Progenitor cell of endocrine pancreas (in vitro differentiated cells): ENCODE results near the gene CHMP1A. TPM values are rescaled to one million over a fixed set of nuclear protein-coding genes. Genes with fewer than 3 reads are reported as not detected.
A peak's percentile ranks its signal among the peaks of the same experiment; 100 is the strongest.
"Not testable (repeated sequence)": the region's sequence is repeated elsewhere in the genome, so short reads cannot be mapped to it uniquely, and the experiment has no call there.

ENCODE experiments used
- DNase-seq: peaks from one replicate; pipeline ENCODE4 v3.0.0; 2021; ENCODE audit warnings: low spot score; ENCODE audit not compliant: unreplicated experiment
- H3K27ac Mint-ChIP-seq: 2 replicates; pipeline ENCODE4 v1.8.0; 2021; ENCODE audit warnings: mild to moderate bottlenecking, moderate library complexity, mixed read lengths
- H3K27me3 Mint-ChIP-seq: 2 replicates; pipeline ENCODE4 v1.8.0; 2021; ENCODE audit warnings: mixed read lengths
- H3K36me3 Mint-ChIP-seq: 2 replicates; pipeline ENCODE4 v1.8.0; 2022; ENCODE audit warnings: mixed read lengths; ENCODE audit not compliant: insufficient read depth
- H3K4me1 Mint-ChIP-seq: 2 replicates; pipeline ENCODE4 v1.8.0; 2021; ENCODE audit warnings: low read depth, mixed read lengths
- H3K4me3 Mint-ChIP-seq: 2 replicates; pipeline ENCODE4 v1.8.0; 2021; ENCODE audit warnings: low read depth, mild to moderate bottlenecking, moderate library complexity, mixed read lengths
- H3K9me3 Mint-ChIP-seq: 2 replicates; pipeline ENCODE4 v1.8.0; 2021; ENCODE audit warnings: low read depth, mixed read lengths
- total RNA-seq: library from RNA; stranded (reverse); gene quantifications from 2 replicates; pipeline ENCODE4 v1.2.1, GENCODE V29; 2021
- TF ChIP-seq, protein P1 (sequence below): fragments of 200-600 bp; sonication (generic); IDR thresholded peaks from one replicate; pipeline ENCODE4 v1.5.0; 2021; ENCODE audit warnings: antibody characterized with exemption, mild to moderate bottlenecking; ENCODE audit not compliant: unreplicated experiment

Gene CHMP1A
- total RNA-seq, 1 donor from 2014 or later: 105 TPM

DNA sequence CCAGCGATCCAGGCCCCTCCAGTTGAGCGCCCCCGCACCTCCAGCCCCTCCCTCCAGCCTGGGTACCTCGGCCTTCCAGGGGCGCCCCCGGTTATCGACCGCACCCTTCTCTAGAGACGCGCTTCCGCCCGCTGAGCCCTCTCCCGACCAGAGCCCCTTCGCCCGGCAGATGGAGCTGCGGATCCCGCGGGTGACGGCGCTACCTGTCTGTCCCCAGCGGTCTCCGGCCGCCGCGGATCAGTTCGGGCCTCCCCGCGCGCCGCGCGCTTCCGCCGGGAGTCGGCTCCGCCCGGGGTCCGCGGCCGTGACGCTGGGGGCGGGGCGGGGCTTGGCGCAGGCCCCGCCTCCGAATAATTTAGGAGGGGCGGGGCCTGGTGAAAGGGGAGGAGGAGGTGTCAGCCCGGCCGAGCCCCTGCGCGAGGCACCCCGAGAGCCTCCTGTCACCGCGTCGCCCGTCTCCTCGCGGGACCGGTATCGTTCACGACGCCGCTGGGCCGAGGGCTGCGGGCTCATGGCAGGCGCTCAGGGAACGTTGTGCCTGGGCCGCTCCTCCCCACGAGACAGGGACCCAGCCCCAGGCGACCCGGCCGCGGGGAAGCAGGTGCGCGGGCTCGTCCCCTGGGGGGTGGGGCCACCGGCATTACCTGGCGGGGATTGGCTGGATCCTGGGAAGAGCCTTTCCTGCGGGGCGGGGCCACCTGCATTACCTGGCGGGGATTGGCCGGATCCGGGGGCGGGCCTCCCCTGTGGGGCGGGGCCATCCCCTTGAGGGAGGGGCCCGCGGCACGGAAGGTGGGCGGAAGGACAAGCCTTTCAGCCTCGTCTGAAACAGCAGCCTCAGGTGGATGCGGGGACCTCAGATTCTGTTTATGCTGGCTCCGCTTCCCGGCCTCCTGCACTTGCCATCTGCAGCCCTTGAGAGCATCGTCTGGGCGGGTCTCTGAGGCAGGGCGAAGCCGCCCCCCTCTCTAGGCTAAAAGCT lies 44.2 kb upstream of the CHMP1A start, which contains the start of gene SPATA2L:
Gene SPATA2L, minus strand, starts transcription at position 281 of the 982 bp plus-strand sequence. CDS start 473 bp downstream, outside the sequence.
- no peaks in the 10 kb centered on the region for H3K9me3 Mint-ChIP-seq
- H3K4me1 Mint-ChIP-seq: peaks cover 6% of the 10 kb centered on the region
- TF ChIP-seq, protein P1, sequence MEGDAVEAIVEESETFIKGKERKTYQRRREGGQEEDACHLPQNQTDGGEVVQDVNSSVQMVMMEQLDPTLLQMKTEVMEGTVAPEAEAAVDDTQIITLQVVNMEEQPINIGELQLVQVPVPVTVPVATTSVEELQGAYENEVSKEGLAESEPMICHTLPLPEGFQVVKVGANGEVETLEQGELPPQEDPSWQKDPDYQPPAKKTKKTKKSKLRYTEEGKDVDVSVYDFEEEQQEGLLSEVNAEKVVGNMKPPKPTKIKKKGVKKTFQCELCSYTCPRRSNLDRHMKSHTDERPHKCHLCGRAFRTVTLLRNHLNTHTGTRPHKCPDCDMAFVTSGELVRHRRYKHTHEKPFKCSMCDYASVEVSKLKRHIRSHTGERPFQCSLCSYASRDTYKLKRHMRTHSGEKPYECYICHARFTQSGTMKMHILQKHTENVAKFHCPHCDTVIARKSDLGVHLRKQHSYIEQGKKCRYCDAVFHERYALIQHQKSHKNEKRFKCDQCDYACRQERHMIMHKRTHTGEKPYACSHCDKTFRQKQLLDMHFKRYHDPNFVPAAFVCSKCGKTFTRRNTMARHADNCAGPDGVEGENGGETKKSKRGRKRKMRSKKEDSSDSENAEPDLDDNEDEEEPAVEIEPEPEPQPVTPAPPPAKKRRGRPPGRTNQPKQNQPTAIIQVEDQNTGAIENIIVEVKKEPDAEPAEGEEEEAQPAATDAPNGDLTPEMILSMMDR: peak; percentile 35
- H3K4me3 Mint-ChIP-seq: peak within 1 kb of the TSS; percentile 72
- H3K36me3 Mint-ChIP-seq: peaks cover 2% of the 10 kb centered on the region
- peaks cover 6% of the 10 kb centered on the region for H3K27me3 Mint-ChIP-seq
- peak; percentile 95 for DNase-seq
- H3K27ac Mint-ChIP-seq: peak within 1 kb of the TSS; percentile 90

DNA sequence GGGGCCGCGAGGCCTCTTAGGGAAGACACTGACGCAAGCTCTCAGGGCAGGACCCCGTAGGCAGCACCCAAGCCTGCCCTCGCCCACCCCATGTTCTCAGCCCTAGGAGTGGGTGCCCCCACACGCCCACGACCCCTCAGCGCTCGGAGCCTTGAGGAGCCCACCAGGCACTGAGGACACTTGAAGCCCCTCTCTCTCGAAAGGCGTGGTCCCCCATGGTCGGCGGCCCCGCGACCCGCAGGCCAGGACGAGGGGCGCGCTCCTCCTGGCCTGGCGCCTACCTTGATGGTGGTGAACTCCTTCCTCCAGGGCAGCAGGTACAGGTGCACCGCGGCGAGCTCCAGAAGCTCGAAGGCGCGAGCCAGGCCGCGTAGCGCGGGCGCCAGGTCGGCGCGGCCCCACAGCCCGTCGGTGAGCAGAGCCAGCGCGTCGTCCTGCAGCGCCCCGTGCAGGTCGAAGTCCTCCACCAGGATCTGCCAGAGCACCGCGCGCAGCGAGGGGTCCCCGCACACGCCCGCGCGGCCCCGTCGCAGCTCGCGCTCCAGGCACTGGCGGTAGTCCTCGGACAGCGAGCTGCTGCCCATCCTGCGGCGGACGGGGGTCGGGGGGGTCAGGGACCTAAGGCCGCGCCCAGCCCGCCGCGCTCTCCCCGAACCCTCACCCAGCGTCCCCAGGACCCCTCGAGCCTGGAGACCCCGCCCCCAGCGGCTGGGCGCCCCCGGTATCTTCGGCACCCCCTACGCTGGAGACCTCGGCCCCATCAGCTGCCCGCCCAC lies 43.3 kb upstream of the CHMP1A start:
- no peak for DNase-seq
- TF ChIP-seq, protein P1: peak; percentile 34
- Mint-ChIP-seq H3K4me1 (peaks cover 6% of the 10 kb centered on the region), H3K9me3 (no peaks in the 10 kb centered on the region), H3K4me3 (peak overlapping the region; percentile 72), H3K27me3 (peaks cover 5% of the 10 kb centered on the region), H3K36me3 (peaks cover 2% of the 10 kb centered on the region), H3K27ac (peak overlapping the region; percentile 90)

DNA sequence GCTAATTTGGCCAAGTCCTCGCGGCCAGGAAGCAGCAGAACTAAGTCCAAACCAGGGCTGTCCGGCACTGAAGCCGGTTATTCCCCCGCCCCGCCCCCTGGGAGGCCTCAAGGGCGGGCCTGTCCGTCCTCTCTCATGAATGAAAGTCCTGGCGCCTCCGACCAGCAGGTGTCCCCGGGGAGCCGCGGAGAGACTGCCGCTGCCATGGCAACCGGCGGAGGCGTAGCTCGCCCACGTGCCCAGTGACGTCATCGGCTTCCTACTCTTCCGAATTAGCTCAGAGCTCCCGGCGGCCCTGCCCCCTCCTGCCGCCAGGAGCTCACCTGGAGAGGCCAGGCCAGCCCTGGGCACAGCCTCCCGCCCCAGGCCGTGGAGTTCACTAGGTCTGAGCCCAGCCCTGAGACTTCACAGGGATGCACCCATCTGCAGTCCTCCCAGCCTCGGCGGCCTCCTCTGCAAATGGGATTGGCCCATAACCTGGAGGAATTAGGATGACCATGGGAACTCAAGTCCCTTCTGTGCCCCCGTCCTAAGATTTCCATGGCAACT lies 42.7 kb upstream of the CHMP1A start:
- H3K27ac Mint-ChIP-seq: peak overlapping the region; percentile 87
- peaks cover 3% of the 10 kb centered on the region for H3K27me3 Mint-ChIP-seq
- peak; percentile 98 for DNase-seq
- TF ChIP-seq, protein P1: peak; percentile 83
- H3K4me1 Mint-ChIP-seq: peaks cover 5% of the 10 kb centered on the region
- peak overlapping the region; percentile 72 for H3K4me3 Mint-ChIP-seq
- H3K9me3 Mint-ChIP-seq: no peaks in the 10 kb centered on the region
- peaks cover 2% of the 10 kb centered on the region for H3K36me3 Mint-ChIP-seq

DNA sequence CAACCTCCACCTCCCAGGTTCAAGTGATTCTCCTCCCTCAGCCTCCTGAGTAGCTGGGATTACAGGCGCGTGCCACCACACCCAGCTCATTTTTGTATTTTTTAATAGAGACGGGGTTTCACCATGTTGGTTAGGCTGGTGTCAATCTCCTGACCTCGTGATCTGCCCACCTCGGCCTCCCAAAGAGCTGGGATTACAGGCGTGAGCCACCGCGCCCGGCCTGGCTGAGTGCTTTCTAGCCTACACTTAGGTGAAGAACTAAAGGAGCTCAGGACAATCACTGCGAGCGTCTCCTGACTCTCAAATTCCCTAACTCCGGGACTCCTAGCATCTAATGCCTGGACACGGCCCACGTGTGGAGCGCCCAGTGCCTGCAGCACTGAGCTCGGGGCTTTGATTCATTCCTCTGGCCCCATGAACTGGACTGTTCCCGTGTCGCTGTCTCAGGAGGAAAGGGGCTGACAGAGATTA lies 42.2 kb upstream of the CHMP1A start:
- not testable (repeated sequence) for H3K27me3 Mint-ChIP-seq, H3K4me1 Mint-ChIP-seq, DNase-seq, H3K36me3 Mint-ChIP-seq, H3K9me3 Mint-ChIP-seq
- Mint-ChIP-seq H3K4me3 (peak overlapping the region; percentile 72), H3K27ac (peak overlapping the region; percentile 73)

DNA sequence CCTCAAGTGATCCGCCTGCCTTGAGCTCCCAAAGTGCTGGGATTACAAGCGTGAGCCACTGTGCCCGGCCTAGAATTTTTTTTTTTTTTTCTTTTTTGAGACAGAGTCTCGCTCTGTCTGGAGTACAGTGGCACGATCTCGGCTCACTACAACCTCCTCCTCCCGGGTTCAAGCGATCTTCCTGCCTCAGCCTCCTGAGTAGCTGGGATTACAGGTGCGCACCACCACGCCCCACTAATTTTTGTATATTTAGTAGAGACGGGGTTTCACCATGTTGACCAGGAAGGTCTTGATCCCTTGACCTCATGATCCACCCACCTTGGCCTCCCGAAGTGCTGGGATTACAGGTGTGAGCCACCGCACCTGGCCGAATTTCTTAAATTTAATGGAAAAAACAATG lies 41.2 kb upstream of the CHMP1A start:
- not testable (repeated sequence) for H3K27ac Mint-ChIP-seq

More for the DNA sequence above, 41.2 kb upstream of the CHMP1A start:
- not testable (repeated sequence) for H3K4me3 Mint-ChIP-seq, H3K9me3 Mint-ChIP-seq, H3K27me3 Mint-ChIP-seq, DNase-seq, H3K4me1 Mint-ChIP-seq, H3K36me3 Mint-ChIP-seq
